SK-N-SH (cell line): Measurements from ENCODE around the gene CLIC3.

ENCODE experiments used
- EP300 ChIP-seq, 2 experiments: IDR thresholded peaks; 2 replicates each; pipeline versions ENCODE4 v1.4.0 to v1.6.1; 2012; ENCODE audit warnings: borderline replicate concordance in 1 of 2, low read depth in 1 of 2, low read length in 1 of 2
- GABPA ChIP-seq: IDR thresholded peaks from 2 replicates; pipeline ENCODE4 v1.4.0; 2012; ENCODE audit warnings: low read depth, mild to moderate bottlenecking
- POLR2AphosphoS5 ChIP-seq: IDR thresholded peaks from 2 replicates; pipeline ENCODE4 v1.6.1; 2012; ENCODE audit warnings: low read depth, low read length
- SIN3A ChIP-seq: IDR thresholded peaks from 2 replicates; pipeline ENCODE4 v1.6.1; 2012; ENCODE audit warnings: low read depth, mild to moderate bottlenecking, low read length, moderate library complexity, borderline replicate concordance
- SMC3 ChIP-seq: IDR thresholded peaks from 2 replicates; pipeline ENCODE4 v1.6.1; 2012; ENCODE audit warnings: low read depth, low read length, improper control_type of control experiment
- TAF1 ChIP-seq: IDR thresholded peaks from 2 replicates; pipeline ENCODE4 v1.6.1; 2012; ENCODE audit warnings: low read depth, mild to moderate bottlenecking, low read length, moderate library complexity, borderline replicate concordance
- TCF12 ChIP-seq: IDR thresholded peaks from 2 replicates; pipeline ENCODE4 v1.4.0; 2012
- TF ChIP-seq, protein P1 (sequence below): fragments of 150-350 bp; IDR thresholded peaks from 2 replicates; pipeline ENCODE4 v1.6.1; 2017; ENCODE audit warnings: antibody characterized with exemption, low read length, low read depth, borderline replicate concordance
- TF ChIP-seq, protein P2 (sequence below): fragments of 200-600 bp; sonication (generic); IDR thresholded peaks from 2 replicates; pipeline ENCODE4 v1.6.1; 2017; ENCODE audit warnings: antibody characterized with exemption, mild to moderate bottlenecking, moderate library complexity
- TF ChIP-seq, protein P3 (sequence below): IDR thresholded peaks from 2 replicates; pipeline ENCODE4 v1.4.0; 2012; ENCODE audit warnings: low read depth
- TF ChIP-seq, protein P4 (sequence below): fragments of 150-350 bp; IDR thresholded peaks from 2 replicates; pipeline ENCODE4 v1.6.1; 2016; ENCODE audit warnings: mild to moderate bottlenecking, low read depth, low read length
- TF ChIP-seq, protein P5 (sequence below): IDR thresholded peaks from 2 replicates; pipeline ENCODE4 v1.4.0; 2012; ENCODE audit warnings: low read depth, borderline replicate concordance

DNA sequence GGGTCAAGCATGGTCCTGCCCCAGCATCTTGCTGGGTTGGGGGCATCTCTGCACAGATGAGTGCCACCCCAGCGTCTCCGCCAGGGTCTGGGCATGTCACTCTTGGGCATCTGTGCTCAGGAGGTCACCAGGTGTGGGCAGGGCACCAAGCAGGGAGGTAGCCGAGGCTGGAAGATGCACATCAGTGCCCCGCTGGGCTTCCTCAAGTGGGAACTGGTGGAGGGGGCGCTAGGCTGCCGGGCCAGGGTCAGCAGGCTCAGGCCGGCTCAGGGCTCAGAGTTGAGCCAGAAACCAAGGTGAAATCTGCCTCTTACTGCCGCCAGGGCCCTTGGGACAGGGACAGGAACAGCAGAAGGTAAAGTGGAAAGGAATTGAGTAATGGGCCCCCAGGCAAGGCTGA is 39.6 kb upstream of the CLIC3 start:
- TF ChIP-seq, protein P1, sequence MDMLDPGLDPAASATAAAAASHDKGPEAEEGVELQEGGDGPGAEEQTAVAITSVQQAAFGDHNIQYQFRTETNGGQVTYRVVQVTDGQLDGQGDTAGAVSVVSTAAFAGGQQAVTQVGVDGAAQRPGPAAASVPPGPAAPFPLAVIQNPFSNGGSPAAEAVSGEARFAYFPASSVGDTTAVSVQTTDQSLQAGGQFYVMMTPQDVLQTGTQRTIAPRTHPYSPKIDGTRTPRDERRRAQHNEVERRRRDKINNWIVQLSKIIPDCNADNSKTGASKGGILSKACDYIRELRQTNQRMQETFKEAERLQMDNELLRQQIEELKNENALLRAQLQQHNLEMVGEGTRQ: no peak
- TF ChIP-seq, protein P2, sequence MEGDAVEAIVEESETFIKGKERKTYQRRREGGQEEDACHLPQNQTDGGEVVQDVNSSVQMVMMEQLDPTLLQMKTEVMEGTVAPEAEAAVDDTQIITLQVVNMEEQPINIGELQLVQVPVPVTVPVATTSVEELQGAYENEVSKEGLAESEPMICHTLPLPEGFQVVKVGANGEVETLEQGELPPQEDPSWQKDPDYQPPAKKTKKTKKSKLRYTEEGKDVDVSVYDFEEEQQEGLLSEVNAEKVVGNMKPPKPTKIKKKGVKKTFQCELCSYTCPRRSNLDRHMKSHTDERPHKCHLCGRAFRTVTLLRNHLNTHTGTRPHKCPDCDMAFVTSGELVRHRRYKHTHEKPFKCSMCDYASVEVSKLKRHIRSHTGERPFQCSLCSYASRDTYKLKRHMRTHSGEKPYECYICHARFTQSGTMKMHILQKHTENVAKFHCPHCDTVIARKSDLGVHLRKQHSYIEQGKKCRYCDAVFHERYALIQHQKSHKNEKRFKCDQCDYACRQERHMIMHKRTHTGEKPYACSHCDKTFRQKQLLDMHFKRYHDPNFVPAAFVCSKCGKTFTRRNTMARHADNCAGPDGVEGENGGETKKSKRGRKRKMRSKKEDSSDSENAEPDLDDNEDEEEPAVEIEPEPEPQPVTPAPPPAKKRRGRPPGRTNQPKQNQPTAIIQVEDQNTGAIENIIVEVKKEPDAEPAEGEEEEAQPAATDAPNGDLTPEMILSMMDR: no peak
- no peak for TF ChIP-seq POLR2AphosphoS5
- TF ChIP-seq GABPA: no peak
- no peak for TF ChIP-seq EP300 (IDR thresholded peaks at IDR 0.05; ENCODE audit: borderline replicate concordance in 1 of 2, low read depth in 1 of 2, low read length in 1 of 2)
- no peak for TF ChIP-seq TAF1
- no peak for TF ChIP-seq SMC3
- TF ChIP-seq, protein P3, sequence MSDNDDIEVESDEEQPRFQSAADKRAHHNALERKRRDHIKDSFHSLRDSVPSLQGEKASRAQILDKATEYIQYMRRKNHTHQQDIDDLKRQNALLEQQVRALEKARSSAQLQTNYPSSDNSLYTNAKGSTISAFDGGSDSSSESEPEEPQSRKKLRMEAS: no peak
- TF ChIP-seq, protein P4, sequence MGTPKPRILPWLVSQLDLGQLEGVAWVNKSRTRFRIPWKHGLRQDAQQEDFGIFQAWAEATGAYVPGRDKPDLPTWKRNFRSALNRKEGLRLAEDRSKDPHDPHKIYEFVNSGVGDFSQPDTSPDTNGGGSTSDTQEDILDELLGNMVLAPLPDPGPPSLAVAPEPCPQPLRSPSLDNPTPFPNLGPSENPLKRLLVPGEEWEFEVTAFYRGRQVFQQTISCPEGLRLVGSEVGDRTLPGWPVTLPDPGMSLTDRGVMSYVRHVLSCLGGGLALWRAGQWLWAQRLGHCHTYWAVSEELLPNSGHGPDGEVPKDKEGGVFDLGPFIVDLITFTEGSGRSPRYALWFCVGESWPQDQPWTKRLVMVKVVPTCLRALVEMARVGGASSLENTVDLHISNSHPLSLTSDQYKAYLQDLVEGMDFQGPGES: no peak
- TF ChIP-seq, protein P5, sequence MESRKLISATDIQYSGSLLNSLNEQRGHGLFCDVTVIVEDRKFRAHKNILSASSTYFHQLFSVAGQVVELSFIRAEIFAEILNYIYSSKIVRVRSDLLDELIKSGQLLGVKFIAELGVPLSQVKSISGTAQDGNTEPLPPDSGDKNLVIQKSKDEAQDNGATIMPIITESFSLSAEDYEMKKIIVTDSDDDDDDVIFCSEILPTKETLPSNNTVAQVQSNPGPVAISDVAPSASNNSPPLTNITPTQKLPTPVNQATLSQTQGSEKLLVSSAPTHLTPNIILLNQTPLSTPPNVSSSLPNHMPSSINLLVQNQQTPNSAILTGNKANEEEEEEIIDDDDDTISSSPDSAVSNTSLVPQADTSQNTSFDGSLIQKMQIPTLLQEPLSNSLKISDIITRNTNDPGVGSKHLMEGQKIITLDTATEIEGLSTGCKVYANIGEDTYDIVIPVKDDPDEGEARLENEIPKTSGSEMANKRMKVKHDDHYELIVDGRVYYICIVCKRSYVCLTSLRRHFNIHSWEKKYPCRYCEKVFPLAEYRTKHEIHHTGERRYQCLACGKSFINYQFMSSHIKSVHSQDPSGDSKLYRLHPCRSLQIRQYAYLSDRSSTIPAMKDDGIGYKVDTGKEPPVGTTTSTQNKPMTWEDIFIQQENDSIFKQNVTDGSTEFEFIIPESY: no peak
- TF ChIP-seq TCF12: no peak
- no peak for TF ChIP-seq SIN3A
